Limb (tissue), 2 donors: Measurements from ENCODE around the gene PA2G4.
"Not testable (repeated sequence)": the region's sequence is repeated elsewhere in the genome, so short reads cannot be mapped to it uniquely, and the experiment has no call there.

Experiments
- DNase-seq, 2 donors: peaks; one replicate each; pipeline ENCODE4 v3.0.0-alpha.2; 2016; ENCODE audit errors: extremely low spot score in 2 of 2

The PA2G4 gene

DNA sequence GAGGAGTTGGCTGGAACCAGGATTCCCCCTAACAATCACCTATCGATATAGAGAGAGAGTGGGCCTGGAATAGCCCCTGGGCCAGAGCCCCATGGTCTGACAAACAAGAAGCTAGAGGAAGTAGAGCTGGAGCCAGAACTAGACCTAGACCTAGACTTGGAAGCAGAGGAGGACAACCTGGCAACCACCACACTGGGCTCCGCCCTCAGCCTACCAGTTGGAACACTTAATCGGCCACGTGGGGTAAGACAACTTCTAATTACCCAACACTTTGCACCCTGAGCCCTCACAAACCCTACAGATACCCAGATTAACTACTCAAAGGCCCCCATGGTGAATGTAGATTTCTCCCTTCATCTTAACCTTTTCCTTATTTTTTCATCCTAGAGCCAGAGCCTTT, 4.6 kb upstream of the PA2G4 start:
- no peak for DNase-seq

DNA sequence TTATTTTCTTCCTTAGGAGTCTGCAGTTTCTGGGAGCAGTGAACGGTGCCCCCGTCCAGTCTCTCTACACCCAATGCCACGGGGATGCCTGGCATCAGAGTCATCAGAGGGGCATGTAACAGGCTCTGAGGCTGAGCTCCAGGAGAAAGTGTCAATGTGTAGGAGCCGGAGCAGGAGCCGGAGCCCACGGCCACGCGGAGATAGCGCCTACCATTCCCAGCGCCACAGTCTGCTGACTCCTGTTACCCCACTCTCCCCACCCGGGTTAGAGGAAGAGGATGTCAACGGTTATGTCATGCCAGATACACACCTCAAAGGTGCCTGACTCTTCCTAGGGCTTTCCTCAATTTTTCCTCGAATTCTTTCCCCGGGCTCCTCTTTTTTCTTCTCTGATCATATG, 3.3 kb upstream of the PA2G4 start:
- DNase-seq = no peak

DNA sequence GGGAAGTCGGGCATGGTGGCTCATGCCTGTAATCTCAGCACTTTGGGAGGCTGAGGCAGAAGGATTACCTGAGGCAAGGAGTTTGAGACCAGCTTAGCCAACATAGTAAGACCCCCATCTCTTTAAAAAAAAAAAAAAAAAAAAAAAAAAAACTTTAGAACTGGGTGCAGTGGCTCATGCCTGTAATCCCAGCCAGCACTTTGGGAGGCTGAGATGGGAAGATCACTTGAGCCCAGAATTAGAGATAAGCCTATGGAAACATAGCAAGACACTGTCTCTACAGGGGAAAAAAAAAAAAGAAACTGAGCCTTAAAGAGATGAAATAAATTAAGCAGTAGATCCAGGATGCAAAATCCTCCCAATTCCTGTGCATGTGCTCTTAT, 1.7 kb upstream of the PA2G4 start:
- no peak for DNase-seq

DNA sequence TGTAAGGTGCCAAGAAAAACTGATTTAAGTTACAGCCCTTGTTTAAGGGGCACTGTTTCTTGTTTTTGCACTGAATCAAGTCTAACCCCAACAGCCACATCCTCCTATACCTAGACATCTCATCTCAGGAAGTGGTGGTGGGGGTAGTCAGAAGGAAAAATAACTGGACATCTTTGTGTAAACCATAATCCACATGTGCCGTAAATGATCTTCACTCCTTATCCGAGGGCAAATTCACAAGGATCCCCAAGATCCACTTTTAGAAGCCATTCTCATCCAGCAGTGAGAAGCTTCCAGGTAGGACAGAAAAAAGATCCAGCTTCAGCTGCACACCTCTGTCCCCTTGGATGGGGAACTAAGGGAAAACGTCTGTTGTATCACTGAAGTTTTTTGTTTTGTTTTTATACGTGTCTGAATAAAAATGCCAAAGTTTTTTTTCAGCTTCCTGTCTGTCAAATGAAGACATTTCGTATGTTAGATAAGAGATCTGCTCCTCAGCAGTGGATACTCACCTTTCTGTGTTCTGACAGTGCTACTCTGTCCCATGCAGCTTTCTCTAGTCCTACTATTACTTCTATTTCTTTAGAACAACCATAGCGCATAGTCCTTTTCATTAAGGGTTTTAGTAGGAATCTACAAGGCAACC, 1.2 kb upstream of the PA2G4 start:
- DNase-seq = no peak

DNA sequence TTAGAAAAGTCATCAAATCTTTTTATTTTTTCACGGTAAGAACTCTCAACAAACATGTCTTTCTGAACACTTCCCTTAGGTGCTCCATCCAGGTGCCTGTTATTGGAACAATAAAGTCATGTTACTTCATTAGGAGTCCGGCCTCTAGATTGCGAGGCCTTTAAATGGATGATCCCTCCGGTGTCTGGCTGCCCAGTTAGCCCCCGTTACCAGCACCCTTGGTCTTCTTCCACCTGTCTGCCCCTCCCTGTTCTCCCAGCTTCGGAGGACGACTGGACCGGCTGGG, 593 bp upstream of the PA2G4 start:
- DNase-seq = no peak

DNA sequence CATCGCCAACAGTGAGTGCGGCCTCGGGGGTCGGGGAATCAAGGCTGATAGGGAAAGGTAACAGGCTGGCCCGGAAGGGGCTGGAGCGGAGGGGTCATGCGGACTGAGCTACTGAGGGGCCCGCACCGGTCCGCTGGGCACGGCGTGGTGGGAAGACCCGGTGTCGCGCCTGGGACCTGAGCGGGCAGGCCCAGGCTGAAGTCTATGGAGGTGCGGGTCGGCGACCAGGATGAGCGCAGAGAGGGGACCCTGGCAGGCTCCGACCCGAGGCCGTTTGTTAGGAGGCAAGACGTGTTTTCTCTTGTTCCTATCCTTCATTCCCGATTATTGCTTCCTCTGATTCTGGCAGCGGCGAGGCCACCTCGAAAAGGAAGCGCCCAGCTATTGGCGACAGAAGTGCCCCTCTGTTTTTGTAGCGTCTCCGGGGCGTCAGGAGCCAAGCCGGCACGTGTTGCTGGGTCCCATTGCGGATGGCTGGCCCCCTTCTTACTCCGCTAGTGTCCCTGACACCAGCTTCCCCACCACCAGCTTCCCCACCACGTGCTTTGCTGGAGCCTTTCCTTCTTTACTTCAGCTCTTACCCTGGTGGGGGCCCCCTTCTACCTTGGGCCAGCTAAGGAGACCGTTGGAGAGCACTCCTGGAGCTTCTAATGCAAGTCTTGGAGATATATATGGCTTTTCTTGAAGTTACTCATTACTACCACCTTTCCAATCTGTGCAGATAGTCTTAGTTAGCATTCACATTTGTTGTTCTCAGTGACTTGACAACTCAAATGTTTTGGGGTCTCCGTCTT, 653 bp downstream of the PA2G4 start:
- no peak for DNase-seq

DNA sequence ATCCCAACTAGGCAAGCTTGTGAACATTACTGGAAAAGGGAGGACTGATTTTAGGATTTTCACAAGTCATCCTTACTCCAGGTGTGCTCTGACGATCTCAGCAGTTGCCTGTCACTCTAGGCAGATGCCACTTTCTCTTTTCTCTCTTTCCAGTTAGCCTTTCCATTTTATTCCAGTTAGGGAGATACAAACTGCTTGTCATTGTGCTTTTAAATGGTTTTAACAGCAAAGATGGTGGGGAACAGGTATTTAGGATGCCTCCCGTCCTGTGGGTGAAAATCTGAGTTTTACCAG, 1.2 kb downstream of the PA2G4 start:
- DNase-seq = no peak

DNA sequence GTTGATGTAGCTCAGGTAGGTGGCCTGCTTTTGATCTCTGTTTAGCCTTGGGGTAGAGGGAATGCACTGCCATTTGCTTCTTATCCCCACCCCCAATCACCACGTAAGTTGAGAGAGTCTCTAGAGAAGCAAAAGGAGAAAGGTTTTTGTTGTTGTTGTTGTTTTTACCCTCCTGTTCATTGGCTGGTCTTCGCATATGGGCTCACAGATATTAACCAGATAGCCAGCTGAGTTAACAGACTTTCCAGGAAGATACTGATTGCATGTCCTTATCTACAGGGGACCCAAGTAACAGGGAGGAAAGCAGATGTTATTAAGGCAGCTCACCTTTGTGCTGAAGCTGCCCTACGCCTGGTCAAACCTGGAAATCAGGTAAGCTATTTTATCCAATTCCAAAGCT, 2.9 kb downstream of the PA2G4 start:
- no peak for DNase-seq

DNA sequence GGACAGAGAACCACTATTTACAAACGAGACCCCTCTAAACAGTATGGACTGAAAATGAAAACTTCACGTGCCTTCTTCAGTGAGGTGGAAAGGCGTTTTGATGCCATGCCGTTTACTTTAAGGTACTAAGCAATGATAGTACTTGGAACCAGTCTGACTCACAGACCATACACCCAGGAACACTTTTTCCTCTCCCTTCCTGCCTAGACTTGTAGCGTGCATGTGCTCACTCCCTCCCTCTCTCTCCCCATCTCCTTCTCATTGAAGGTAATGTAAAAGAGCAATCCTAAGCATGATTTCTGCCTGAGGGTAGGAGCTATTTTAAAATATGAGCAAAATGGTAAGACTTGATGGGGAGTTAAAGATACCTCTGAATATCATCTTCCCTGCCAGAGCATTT, 6.2 kb downstream of the PA2G4 start:
- DNase-seq = no peak

DNA sequence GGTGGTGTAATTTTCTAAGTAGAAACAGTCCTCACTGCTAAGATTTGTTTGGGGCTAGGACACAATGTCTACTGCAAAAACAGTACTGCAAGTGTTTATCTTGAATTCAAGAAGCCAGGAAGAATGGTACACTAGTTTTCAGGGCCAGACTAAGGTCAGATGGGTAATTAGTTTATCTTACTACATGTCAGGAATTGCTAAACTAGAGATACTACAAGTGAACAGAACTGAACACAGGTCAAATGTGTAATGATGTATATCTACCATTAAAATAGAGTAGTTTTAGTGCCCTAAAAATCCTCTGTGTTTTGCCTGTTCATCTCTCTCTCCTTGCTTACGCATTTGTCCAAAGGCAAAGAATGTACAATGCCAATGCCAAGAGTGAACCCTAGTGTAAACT, 9.7 kb downstream of the PA2G4 start:
- DNase-seq = no peak

DNA sequence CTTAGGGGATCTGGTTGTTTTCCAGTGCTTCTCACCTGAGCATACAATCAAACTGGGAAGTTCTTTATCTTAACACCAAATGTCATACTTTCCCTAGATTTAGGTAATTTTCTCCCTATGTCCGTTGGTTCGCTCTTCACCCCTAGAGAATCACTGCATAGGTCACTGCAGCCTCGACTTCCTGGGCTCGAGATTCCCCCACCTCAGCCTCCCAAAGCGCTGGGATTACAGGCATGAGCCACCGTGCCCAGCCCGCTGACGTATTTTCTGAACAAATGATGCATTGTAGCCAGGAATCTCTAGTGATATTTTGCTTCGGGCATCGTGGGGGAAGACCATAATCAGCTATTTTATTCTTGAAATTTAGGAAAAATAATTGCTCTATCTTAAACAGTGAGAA, 11.0 kb downstream of the PA2G4 start:
- DNase-seq = peak in 1 of 2 donors; percentile 49

DNA sequence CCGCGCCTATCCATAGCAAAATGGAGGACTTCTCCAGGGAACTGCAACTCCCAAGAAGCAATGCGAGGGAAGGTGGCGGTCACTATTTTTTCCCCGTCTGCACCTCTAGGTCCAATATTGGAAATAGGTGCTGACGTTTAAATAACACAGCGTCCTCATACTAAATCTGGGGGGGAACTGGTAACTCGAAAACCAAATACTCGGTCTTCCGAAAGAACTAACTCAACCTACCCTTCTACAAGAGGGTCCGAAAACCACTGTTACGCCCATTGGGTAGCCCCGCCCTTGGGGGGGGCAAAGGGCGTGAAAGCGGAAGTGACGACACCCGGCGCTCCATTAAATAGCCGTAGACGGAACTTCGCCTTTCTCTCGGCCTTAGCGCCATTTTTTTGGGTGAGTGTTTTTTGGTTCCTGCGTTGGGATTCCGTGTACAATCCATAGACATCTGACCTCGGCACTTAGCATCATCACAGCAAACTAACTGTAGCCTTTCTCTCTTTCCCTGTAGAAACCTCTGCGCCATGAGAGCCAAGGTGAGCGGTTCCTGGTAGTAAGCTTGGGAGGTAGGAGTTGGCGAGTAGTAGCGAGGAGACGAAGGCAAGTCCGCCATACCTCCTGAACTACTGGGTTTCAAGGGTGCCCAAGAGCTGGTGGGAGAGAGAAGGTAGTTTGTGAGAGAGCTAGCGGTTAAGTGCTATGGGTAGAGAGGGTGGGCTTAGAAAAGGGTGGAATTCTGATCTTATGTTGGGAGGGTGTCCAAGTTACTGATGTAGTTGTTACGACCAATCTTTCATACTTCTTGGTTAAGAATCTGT, 12.1 kb downstream of the PA2G4 start, which contains the start of gene RPL41:
TSS of gene RPL41 (plus strand) at position 367 of the 815 bp plus-strand sequence.
- DNase-seq = peak; percentile 94 to 98

DNA sequence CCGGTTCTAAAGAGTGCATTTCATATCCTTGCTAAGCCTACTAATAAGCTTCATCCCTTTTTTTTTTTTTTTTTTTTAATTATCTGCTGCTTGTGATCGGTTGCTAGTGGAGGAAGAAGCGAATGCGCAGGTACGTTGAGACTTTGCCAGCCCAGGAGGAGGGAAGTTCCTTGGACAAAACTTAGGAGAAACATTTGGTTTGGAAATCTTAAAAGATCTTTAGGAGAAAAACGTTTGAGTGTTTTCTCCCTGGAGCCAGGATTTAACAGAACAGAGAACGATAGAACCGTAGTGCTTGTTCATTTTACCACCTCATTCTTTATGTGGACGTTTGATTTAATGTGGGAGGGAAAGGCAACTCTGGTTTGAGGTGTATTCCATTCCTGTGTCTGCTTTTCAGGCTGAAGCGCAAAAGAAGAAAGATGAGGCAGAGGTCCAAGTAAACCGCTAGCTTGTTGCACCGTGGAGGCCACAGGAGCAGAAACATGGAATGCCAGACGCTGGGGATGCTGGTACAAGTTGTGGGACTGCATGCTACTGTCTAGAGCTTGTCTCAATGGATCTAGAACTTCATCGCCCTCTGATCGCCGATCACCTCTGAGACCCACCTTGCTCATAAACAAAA, 12.8 kb downstream of the PA2G4 start:
- not testable (repeated sequence) for DNase-seq

DNA sequence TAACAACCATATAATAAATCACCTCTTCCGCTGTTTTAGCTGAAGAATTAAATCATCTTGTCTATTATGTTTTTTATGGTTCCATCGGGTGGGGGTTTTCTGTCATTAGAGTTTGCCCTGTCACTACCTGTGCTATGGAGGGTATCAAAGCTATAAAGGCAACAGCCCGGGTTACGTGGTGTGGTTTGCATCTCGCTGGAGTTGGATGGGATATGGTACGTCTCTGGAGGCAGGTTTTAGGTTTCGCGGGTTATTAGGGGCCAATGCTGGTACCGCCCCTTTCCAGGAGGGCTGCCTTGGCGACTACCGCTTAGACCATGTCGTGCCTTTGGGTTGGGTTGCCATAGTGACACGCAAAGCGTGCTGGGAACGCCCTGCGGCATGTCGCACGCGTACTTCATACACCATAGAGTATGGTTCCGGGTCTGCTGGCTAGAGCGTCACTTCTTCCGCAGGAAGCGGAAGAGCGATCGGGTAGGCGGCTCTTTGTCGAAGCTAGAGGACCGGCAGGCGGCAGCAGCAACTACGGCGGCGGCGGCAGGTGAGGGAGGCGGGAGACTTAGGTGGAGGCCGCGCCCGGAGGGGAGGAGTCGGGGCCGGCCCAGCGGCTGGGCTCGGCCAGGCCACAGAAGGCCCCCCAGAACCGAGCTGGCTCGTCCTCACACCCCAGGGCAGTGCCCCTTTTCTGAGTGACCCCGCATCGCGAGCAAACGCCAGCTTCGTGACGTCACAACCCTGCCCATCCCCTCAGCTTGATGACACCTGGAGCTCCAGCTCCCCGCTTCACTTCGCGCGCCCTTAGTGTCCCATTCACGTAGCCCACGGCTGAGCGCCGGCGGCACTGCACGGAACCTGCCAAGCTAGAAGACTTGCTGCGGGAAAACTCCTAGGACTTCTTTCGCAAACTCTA, 13.7 kb downstream of the PA2G4 start, which contains the start of gene ZC3H10:
TSS of gene ZC3H10 (plus strand) at position 489 of the 910 bp plus-strand sequence. CDS start 2,297 bp downstream, outside the sequence.
- peak; percentile 95 to 99 for DNase-seq

DNA sequence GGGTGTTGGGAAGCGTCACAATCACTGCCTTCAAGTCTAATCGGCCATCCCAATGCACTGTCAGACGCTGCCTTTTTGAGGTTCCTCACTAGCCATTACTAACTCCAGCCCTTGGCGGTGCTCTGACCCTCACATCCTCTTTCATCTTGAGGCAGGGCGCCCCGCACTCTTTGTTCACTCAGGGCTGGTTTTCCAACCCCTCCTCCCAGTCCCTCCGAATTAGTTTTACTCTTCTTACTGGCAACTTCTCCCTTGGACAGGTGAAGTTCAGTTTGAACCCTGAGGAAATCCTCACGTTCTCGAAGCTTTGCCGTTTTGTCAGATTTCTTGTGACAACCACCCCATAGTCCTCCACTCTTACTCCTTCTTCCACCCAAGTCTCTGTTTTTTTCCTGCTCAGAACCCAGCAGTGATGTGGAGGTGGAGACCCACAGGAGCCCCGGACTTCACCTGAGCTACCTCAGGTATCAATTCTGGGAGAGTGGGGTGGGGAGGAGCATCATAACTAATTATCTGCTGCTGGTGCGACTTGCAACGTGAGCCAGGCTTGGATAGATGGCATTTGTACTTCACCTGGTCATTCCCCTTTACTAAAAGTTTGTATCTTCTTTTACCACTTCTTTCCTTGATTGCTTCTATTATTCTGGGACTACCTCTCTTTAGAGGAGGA, 14.5 kb downstream of the PA2G4 start:
- no peak for DNase-seq

DNA sequence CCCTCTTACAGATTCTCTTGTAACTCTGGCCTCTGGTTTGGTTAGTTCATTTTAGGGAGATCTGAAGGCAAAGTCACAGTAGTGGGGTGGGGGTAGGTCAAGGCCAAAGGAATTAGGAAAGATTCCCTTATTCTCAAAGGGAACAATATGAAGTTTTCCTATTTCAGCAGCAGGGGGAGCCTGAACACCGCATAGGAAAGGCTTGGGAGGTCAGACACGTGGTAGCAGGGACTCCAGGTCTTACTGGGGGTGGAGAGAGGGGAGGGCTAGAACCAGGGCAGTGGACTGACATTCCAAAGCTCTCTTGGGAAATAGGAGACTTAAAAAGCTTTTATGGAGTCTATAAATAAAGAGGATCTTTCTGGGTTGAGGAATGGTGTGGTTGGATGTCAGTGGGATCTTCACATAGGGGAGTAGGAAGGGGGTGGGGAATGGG, 15.0 kb downstream of the PA2G4 start:
- DNase-seq = peak; percentile 70 to 88

DNA sequence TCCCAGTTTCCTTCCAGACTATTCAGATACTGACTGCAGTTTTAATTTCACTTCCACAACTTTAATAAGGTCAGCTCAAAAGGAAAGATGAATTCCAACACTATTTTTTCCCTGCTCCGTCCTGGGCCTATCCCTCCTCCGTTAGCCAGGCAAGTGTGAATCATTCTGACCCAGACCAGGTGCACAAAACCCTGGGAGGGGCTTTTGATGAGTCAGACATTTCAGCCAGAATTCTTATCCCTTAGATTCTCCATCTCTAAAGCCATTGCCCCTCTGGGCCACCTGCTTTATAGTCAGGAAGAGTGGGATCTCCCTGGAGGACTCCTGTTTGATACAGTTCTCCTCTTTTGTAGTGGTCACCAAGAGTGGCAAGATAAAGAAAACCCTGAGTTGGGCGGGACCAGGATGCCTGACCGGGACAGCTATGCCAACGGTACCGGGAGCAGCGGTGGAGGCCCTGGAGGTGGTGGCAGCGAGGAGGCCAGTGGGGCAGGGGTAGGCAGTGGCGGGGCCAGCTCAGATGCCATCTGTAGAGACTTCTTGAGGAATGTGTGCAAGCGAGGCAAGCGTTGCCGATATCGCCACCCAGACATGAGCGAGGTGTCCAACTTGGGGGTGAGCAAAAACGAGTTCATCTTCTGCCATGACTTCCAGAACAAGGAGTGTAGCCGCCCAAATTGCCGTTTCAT, 15.9 kb downstream of the PA2G4 start:
- DNase-seq = no peak

DNA sequence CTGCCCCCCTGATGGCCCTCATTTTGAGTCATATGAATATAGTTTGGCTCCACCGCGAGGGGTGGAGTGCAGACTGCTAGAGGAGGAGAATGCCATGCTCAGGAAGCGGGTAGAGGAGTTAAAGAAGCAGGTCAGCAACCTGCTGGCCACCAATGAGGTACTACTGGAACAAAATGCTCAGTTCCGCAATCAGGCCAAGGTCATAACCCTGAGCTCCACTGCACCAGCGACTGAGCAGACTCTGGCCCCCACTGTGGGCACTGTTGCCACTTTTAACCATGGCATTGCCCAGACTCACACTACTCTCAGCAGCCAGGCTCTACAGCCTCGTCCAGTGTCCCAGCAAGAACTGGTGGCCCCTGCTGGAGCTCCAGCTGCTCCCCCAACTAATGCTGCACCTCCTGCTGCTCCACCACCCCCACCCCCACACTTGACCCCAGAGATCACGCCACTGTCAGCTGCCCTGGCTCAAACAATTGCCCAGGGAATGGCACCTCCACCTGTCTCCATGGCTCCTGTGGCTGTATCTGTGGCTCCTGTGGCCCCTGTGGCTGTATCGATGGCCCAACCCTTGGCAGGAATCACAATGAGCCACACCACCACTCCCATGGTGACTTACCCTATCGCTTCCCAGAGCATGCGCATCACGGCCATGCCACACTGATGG, 17.0 kb downstream of the PA2G4 start:
- no peak for DNase-seq

DNA sequence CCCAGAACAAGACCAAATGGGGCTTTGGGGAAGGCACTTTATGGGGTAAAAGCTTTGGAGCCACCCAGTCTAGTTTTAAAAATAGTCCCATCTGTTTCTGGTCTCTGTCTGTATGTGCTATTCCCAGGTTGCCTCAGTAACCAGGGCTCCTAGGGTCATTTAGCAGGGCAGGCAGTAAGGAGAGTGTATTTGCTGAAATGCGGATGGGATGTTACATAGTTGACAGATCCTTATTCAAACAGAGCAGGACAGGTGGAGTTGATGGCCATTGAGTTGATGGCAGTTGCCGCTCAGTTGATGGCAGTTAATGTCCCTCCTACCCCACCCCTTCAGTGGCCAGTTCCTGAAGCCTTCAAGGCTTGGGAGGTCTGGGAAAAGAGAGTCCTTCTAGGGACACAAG, 18.3 kb downstream of the PA2G4 start:
- no peak for DNase-seq
